G401.6 (cell line): ENCODE measurements around the gene FOXD4L6.
"Not testable (repeated sequence)": the region's sequence is repeated elsewhere in the genome, so short reads cannot be mapped to it uniquely, and the experiment has no call there.

Experiments
- FAIRE-seq: peaks from 2 replicates; lab custom pipeline; 2012; peaks lifted over from hg19 to GRCh38; lab: Jason Lieb, UNC

The FOXD4L6 gene

DNA sequence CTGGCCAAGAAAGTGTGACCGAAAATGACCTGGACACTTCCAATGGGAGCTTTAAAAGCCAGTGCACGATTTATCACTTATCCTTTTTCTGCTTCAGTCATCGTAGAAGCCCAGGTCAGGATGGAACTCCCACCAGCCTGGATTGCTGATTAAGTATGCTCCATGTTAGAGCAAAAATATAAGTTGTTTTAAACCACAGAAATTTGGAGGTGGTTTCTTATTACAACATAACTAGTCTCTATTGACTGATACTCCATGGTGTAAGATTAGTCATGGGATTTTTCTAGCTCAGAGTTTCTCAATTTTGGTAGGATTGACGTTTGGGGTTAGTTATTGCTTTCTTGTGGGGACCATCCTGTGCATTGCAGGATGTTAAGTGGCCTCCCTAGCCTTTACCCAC lies 29.7 kb downstream of the FOXD4L6 start:
- not testable (repeated sequence) for FAIRE-seq

DNA sequence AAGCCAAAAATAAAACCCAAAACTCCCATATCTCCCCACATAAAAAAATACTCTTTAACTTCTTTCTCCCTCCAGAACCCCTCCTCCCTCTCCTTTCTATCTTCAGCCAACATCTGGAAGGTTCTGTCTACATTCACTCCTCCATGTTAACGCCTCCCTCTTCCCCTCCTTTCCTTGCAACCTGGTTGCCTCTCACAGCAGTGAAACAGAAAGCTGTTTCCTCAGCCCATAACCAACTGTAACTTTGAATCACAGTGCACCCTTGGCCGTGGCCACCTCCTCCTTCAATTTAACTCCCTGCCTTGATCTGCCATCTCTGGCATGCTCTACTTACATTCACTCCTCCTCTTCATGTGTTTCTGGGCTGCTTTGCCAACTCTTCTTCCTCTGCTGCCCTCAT lies 33.4 kb downstream of the FOXD4L6 start:
- not testable (repeated sequence) for FAIRE-seq

DNA sequence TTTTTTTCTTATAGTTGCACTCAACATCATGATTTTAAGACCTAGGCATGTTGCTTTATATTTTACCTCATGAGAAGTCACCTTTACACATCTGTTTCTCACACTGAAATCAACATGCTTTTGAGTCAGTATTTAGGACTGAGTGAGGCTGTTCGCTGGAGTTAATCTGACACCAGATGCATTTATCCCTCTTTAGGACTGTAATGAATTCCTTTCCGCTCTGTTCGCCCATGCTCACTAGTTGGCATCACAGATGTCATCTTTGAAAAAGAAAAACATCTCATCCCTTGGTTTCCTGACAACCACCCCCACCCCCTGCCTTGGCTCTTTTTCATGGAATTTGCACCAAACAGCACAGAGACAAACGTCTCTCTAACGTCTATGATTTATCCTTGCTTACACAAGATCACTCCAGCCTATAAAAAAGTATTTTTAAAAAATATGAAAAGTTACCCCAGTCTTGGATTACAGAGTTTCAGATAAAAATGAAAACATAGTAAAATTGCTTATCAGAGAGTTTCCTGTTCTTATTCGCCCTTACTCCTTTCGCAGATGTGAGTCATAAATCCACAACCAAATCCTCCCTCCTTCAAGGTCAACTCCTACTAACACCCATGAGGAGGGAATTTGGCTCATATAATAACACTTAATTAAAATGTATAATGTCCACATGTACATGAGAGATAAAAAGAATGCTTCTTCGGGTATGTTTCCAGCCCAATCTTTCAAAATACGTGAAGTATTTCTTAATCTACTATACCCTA lies 34.3 kb downstream of the FOXD4L6 start:
- not testable (repeated sequence) for FAIRE-seq

GRCh38 chr9:41090922-41091321 lies 37.6 kb downstream of the FOXD4L6 start:
- not testable (repeated sequence) for FAIRE-seq

- FAIRE-seq: not testable (repeated sequence)
Measured at GRCh38 chr9:41090386-41090785, 38.1 kb downstream of the FOXD4L6 start.

- FAIRE-seq: not testable (repeated sequence)
Measured at GRCh38 chr9:41088450-41089059, 39.9 kb downstream of the FOXD4L6 start.

DNA sequence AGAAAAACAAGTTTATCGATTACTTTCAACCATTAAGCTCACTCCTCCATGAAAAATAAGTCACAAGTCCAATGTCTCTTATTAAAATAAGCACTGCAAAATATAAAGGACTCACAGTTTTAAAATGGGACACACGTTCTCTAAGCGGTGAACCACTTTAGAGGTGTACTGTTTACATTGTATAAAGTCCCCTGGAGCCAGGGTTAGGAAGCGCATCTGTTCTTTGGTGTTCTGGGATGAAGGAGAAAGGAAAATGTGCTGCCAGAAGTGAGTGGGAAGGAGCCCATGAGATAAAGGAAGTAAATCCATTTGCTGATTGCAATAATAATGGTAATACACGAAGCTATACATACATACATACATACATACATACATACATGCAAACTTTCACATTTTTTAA lies 40.6 kb downstream of the FOXD4L6 start:
- FAIRE-seq: not testable (repeated sequence)

DNA sequence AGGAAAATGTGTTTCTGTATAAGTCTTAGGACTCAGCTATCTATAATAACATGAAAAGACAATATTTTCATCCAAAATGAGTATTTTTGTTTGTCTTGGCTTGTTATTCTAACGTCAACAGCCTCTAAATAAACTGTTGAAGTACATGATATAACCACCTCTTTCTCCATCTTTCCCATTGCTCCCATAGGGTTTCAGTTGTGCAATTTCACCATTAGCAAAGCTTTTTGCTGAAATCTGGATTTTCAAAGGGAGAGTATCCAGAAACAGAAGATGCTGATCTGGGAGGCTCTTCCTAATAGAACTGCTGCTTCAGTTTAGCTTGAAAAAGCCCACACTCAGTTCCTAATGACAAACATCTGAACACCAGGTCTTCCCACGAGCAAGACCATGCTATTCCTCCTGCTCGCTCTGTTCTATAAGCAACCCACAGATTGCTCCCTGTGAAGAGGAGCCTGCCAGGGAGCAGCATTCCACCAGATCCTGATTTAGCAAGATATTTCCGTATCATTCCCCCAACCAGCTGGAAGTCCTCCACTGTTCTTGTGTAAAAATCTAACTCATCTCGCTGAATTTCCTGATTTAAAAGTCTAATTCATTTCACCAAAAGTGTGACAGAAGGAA lies 41.2 kb downstream of the FOXD4L6 start:
- FAIRE-seq: not testable (repeated sequence)

DNA sequence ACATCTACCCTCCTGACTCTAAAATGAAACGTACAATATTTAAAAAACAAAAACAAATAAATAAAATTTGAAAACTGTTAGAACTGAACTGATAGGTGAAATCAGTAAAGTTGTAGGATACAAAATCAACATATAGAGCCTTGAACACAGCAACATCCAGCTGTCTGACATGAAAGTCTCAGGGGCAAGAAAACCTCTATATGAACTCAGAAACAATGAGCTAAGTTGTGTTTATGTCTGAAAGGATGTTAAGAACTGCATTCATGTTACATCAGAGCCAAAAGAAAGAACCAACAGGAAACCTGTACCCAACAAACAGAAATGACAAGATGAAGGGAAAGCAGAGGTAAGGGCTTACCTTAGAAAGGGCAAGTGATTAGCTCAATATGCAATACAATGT lies 41.8 kb downstream of the FOXD4L6 start:
- not testable (repeated sequence) for FAIRE-seq

- FAIRE-seq: not testable (repeated sequence)
Measured at GRCh38 chr9:41086215-41086614, 42.3 kb downstream of the FOXD4L6 start.

GRCh38 chr9:41082358-41082757 lies 46.1 kb downstream of the FOXD4L6 start:
- not testable (repeated sequence) for FAIRE-seq

- FAIRE-seq: not testable (repeated sequence)
Measured at GRCh38 chr9:41079464-41079863, 49.0 kb downstream of the FOXD4L6 start.

DNA sequence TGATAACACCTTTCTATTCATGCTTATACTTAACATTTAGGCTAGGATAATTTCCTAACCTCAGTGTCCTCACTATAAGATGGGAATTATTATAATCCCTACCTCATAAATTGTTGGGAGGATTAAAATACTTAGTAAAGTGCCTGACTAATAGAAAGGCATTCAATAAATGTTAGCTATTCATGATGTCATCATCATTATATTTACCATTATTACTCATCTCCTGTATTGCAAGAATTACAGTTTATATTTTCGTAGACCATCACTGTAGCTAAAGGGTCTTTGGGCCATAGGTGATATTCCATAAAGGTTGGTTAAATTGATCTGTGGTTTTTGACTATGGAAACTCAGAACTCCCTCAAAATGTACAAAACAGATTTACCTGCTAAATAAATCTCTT lies 50.9 kb downstream of the FOXD4L6 start:
- FAIRE-seq: not testable (repeated sequence)
